Left forelimb (tissue), 1 donor: ENCODE measurements around the gene THUMPD1.
"Not testable (repeated sequence)": the region's sequence is repeated elsewhere in the genome, so short reads cannot be mapped to it uniquely, and the experiment has no call there.

ENCODE experiments used
- DNase-seq: peaks from one replicate; pipeline ENCODE4 v3.0.0-alpha.2; 2018; ENCODE audit warnings: low spot score

Gene THUMPD1, protein sequence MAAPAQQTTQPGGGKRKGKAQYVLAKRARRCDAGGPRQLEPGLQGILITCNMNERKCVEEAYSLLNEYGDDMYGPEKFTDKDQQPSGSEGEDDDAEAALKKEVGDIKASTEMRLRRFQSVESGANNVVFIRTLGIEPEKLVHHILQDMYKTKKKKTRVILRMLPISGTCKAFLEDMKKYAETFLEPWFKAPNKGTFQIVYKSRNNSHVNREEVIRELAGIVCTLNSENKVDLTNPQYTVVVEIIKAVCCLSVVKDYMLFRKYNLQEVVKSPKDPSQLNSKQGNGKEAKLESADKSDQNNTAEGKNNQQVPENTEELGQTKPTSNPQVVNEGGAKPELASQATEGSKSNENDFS

DNA sequence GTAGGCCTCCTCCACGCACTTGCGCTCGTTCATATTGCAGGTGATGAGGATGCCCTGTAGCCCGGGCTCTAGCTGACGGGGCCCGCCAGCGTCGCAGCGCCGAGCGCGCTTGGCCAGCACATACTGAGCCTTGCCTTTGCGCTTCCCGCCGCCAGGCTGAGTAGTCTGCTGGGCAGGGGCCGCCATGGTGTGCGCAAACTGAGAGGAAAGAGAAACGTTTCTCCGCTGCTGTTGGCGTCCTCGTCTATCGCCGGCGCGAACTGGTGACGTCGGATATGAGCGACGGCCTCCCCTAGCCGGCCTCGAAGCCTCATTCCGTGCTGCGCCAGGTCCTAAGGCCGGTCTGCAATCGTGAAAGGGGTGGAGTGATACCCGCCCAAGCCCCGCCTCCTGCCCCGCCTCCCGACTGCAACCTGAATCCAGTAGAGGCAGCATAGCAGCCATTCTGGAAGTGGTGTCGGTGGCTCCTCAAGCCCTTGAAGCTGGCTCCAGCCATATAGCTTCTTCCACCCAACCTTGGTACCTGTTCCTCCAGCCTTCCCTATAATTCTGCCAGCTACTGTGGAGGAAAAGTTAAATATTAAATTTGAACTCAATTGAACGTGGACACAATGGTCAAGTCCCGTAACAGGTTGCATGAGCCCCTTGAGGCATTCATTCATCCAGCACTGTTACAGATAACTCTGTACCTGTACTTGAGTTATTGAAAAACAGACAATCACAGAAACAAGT is at the start of gene THUMPD1:
Gene THUMPD1 (minus strand): TSS at position 265 of the 732 bp plus-strand sequence. CDS start 79 bp downstream, at position 186.
- DNase-seq, result peak; percentile 94

DNA sequence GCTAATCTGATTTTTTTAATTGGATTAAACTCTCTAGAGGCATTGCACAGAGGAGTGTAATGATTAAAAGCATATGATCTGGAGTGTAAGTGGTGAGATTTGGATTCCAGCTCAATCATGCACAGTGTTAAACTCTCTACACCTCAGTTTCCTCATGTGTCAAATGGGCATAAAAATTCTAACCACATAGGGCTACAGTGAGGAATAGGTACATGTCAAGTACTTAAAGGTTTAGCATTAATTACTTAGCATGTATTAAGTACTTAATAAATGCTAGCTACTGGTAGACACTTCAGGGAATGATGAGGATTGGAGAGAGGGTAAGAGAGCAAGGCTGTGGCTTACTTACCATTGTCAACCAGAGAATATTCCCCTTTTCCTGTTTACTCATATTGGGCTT is 47.5 kb upstream of the THUMPD1 start:
- DNase-seq, result no peak

DNA sequence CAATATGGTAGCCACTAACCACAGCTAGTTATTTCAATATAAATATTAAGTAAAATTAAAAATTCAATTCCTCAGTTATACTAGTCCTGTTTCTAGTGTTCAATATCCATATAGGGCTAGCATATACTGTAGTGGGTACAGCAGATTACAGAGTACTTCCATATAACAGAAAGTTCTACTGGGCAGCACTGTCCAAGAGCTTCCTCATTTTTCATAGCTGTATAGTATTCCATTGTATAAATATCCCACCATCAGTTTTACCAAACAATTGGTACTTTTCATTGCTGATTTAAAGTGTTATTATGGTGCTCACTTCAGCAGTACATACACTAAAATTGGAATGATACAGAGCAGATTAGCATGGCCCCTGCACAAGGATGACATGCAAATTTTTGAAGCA is 42.6 kb upstream of the THUMPD1 start:
- DNase-seq, result no peak

DNA sequence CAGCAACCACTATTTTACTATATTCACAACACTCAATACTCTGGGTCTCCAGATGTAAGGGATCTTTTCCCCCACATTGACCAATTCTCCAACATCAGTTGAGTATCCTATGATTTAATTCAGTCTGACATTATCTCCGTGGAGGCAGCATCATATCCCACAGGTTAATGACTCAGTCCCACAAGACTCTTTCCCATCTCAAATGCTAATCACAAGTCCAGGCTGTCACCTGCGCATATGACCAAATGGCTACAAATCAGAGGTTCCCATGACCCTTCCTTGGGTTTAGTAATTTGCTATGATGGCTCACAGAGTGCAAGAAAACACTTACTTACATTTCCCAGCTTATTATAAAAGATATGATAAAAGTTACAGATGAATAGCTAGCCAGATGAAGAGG is 40.9 kb upstream of the THUMPD1 start:
- no peak for DNase-seq

DNA sequence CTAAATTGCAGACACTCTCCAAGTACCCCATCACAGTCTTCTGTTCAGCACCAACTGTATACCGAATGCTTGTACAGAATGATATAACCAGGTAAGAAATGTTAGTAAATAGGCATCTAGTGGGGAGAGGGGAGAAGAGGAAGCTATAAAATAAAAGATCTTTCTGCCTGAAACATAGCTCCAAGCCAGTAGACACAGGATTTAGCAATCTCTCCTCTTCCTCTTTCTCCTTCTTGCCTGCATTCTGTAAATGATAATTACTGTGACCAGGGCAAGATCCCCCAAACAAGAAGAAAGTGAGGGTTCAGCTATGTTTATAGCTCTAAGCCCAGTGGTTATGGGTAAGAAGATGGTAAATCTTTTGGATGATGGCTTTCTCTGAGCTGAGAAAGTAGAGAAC is 40.1 kb upstream of the THUMPD1 start:
- no peak for DNase-seq

DNA sequence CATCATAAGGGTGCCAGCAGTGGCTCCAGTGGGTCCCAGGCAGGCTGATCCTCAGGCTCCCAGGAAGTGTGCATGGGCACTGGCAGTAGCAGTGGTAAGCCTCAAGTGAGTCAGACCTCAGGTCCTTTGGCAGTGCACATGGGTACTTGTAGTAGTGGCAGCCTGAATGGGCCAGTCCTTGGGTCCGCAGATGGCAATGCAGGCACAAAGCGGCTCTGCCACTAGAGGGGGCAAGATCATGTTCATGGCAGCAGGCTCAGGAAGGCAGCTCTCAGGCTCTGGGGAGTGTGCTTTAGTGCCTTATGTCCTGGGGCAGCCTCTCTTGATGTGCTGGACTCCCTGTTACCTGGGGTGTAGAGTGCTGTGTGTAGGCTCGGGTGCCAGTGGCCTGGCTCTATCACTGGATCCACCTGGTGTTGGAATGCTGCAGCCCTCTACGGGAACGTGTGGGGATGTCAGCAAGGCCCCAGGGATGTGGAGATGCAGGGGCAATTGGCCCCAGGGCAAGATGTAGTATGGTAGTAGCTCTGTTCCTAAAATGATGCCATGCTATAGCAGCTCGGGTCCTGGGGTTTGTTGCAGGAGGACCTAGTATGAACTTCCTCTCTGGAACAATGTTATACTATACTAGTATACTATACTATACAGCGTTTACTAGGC is 33.2 kb upstream of the THUMPD1 start:
- DNase-seq, result no peak

DNA sequence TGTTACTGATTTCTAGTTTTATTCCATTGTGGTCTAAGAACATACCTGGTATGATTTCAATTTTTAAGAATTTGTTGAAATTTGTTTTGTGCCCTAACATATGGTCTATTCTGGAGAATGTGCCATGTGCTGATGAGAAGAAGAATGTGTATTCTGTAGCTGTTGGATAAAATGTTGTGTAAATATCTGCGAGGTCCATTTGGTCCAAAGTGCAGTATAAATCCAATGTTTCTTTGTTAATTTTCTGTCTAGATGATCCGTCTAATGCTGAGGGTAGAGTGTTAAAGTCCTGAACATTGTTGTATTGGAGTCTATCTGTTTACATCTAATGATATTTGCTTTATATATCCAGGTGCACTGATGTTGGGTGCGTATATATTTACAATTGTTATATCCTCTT is 32.1 kb upstream of the THUMPD1 start:
- DNase-seq, result no peak

DNA sequence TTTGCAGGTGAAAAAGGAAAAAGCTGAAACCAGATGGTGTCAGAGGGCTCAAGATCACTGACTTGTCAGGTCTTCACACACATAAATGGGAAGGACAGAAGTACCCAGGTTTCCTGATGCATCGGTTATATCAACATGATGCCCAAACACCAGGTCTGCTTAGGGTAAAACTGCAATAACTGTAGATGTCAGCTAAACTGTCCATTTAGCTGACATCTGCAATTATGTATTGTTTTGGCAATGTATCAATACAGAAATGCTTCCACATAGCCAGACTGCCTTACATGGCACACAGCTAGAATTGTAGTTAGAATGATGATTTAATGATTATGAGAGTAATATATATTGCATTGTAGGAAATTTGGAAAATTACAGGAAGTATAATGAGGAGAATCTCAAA is 27.2 kb upstream of the THUMPD1 start:
- DNase-seq, result no peak

DNA sequence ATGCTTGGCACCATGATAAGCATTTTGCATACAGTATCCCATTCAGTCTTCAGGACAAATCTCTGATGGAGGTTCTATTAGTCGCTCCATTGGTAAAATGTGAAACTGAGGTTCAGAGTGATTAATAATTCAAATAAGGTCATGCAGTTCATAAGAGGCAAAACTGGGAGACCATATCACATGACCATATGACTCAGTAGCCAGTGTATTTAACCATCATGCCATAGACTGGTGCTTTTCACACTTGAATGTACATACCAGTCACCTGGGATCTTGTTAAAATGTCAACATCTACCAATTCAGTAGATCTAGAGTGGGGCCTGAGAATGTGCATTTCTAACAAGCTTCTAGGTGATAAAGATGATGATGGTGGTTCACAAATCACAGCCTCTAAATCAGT is 26.5 kb upstream of the THUMPD1 start:
- DNase-seq, result no peak

DNA sequence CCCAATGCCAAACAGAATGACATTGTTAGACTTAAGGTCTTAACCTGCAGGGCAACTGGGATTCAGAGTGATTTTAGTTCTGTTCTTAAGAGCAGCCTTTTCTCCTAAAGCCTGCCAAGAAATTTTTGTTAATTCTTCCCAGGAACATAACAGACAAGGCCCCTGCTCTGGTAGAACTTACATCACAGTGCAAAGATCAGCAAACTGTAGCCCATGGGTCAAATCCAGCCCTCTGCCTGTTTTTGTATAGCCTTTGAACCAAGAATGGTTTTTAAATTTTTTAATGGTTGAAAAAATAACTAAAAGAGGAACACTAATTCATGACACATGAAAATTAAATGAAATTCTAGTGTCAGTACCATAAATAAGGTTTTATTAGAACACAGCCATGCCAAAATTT is 26.0 kb upstream of the THUMPD1 start:
- DNase-seq, result no peak

DNA sequence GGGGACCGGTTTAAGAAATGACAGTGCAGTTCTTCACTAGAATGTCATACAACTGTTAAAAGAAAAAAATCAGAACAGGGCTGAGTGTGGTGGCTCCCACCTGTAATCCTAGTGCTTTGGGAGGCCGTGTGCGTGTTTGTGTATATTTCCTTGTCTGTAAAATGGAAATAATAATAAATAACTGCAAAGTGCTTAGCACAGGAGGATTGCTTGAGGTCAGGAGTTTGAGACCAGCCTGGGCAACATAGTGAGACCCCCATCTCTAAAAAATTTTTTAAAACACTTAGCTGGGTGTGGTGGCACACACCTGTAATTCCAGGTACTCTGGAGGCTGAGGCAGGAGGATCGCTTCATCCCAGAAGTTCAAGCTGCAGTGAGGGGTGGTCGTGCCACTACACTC is 24.7 kb upstream of the THUMPD1 start:
- no peak for DNase-seq

DNA sequence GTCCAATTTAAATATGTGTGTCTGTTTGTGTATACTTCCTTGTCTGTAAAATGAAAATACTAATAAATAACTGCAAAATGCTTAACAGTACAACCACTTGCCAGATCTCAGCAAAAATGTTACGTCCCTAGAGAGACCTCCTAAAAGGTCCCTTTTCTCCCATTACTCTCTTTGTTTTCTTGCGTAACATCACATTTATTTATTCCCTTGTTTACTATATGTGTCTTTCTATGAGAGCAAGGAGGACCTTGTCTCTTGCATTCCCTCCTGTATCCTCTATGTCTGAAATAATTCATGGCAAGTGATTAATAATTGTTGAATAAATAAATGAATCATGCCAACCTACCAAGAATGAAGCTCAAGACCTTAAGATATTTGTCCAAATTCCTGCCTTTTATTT is 24.1 kb upstream of the THUMPD1 start:
- DNase-seq, result no peak

DNA sequence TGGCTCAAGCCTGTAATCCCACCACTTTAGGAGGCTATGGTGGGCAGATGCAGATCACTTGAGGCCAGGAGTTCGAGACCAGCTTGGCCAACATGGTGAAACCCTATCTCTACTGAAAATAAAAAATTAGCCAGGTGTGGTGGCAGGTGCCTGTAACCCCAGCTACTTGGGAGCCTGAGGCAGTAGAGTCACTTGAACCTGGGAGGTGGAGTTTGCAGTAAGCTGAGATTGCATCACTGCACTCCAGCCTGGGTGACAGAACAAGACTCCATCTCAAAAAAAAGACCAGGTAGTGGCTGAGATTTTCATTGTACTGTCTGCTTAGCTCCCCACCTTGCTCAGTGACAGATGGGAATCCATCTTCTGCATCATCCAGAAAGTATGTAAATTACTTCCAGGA is 22.8 kb upstream of the THUMPD1 start:
- not testable (repeated sequence) for DNase-seq

DNA sequence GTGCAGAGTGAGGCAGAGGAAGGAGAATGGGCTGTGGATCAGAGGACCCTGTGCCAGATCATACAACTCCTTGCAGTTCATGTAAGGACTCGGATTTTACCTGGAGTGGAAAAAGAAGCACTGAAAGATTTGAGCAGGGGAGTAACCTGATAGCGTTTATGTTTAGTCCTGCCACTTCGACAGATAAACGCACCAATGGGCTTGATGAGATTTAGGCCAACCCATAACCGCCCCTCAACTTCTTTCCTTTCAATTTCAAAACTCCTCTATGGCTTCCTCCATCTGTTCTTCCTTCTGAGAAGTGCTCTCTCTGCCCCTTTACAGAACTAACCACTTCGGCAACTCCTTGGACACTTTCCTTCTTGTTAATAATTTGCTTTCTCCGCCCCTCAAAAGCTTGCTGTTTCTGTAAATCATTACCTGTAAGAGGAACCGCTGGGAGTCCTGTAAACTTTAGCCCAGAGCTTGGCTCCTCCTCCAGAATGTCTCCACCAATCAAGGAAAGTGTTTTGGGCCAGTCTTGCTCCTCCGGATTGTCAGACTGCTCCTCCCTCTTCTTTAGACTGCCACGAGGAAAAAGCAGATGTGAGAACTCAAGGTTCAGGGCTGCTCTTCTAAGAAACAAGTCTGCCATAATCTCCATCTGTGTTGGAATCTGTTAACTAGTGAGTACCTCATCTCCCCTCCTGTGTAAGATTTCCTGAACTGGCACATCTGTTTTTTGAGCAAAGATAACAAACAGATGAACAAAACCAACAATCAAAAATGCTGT is 22.0 kb upstream of the THUMPD1 start, which contains the start of gene ACSM3:
Gene ACSM3 (plus strand): TSS at position 554 of the 772 bp plus-strand sequence. CDS start 6,021 bp downstream, outside the sequence.
- peak; percentile 68 for DNase-seq

DNA sequence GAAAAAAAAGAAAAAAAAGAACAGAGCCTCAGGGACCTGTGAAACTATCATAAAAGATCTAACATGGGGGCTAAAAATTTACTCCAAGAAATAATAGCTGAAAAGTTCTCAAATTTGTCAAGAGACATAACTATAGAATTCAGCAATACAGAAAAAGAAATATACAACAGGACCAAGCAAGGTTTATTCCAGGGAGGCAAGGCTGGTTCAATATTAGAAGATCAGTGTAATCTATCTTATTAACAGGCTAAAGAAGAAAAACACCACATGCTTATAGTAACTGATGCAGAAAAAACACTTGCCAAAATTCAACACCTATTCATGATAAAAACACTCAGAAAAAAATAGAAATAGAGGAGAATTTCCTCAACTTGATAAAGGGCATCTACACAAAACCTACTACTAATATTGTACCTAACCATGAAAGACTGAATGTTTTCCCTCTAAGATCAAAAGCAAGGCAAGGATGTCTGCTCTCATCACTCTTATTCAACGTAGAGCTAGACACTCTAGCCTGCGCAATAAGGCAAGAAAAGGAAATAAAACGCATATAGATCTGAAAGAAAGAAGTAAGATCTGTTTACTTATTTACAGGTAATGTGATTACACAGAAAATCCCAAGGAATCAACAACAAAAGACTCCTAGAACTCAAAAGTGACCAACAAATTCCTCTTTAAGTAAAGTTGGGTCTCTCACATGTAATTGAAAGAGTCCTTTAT is 20.9 kb upstream of the THUMPD1 start:
- DNase-seq, result no peak

DNA sequence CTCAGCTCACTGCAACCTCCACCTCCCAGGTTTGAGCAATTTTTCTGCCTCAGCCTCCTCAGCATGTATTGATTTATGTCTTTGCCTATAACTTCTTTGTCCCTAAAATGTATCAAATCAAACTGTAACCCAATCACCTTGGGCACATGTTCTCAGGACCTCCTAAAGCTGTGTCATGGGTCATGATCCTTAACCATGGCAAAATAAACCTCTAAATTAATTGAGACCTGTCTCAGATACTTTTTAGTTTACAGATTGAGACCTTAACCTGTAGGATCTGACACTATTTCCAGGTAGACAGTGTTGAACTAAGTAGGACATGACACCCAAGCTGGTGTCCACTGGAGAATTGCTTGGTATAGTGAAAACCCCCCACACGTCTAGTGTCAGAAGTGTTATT is 19.6 kb upstream of the THUMPD1 start:
- no peak for DNase-seq

DNA sequence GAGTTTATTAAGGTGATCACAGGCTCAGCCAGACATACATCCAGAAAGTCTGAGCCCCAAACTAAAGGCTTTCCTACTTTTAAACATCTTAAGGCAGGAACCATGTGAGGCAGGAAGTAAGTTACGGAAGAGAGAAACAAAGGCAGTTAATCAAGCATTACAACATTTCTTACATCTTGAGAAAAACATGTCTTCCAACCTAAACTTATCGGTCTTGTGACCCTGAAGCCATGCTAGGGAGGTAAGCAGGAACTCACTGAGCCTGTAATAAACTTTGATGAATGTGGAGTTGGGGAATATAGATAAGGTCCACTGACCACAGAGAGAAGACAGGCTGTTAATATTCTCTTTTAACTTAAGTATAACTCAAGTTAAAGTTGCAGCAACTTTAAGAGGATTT is 18.7 kb upstream of the THUMPD1 start:
- DNase-seq, result no peak

DNA sequence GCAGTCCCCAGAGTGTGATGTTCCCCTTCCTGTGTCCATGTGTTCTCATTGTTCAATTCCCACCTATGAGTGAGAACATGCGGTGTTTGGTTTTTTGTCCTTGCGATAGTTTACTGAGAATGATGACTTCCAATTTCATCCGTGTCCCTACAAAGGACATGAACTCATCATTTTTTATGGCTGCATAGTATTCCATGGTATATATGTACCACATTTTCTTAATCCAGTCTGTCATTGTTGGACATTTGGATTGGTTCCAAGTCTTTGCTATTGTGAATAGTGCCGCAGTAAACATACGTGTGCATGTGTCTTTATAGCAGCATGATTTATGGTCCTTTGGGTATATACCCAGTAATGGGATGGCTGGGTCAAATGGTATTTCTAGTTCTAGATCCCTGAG is 14.2 kb upstream of the THUMPD1 start:
- not testable (repeated sequence) for DNase-seq

DNA sequence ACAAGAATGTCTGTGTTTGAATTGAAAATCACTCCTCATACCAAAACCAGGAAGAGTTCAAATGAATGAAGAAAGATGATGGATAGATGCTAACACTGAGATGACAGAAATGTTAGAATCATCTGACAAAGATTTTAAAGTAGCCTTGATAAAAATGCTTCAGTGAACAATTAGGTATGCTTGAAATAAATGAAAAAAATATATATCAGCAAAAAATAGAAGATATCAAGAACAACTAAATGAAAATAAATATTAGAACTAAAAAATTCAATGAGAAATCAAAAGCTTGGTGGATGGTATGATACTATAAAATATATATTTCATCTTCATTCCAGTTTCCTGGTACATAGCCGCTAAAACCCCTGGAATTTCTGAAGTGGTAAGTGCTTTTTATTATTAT is 13.6 kb upstream of the THUMPD1 start:
- no peak for DNase-seq

DNA sequence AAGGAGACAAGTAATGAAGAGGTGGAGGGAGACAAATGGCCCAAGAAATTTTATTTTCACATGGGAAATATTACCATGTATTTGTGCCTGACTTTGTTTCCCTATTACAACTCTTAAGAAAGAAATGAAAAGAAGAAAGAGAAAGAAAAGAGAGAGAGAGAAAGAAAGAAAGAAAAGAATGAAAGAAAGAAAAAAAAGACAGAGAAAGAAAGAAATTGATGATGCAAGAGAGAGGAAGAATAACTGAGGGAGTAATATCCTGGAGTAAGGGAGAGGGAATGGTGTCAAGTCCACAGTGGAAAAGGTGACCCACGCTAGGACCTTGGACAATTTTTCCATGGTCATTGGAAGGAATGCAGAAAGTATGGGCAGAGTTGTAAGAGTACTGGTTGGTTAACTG is 12.1 kb upstream of the THUMPD1 start:
- DNase-seq, result no peak

DNA sequence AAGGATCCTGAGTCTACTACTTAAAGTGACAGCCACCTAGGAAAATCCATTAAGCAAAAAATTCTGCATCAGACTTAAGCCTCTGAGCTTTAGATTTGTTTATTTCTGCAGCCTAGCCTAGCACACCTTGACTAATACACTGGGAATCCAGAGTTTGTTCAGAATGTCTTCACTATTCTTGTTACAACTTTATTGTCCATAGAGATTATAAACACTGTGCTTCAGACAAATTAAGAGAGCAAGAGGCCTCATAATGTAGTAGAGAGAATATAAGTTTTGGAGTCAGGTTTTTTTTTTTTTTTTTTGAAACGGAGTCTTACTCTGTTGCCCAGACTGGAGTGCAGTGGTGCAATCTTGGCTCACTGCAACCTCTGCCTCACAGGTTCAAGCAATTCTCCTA is 8.9 kb upstream of the THUMPD1 start:
- DNase-seq, result no peak

DNA sequence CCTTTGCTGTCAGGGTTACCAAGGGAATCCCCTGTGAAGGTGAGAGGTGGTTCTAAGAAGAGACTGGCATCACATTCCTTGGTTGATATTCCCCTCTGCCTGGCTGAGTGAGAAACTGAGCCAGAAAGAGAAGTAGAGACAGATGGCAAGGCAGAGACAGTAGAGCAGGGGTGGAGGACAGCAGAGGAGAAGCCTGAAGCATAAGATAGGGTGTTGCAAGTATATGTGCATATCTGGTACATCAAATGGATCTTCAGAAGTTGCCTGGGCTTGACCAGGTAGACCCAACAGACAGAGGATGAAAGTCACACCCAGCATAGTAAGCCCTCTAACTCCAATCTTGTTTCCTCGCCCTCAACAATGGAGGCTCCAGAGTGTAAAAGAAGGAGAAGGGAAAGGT is 7.9 kb upstream of the THUMPD1 start:
- no peak for DNase-seq
